Measurements from ENCODE around the gene BEND3.
"Not testable (repeated sequence)": the region's sequence is repeated elsewhere in the genome, so short reads cannot be mapped to it uniquely, and the experiment has no call there.

BEND3 gene

GRCh38 chr6:107060704-107061103, 54.6 kb downstream of the BEND3 start:
- DNase-seq (ENCODE audit: low read depth, low spot score), result no peak
- H3K4me3 ChIP-seq (ENCODE audit: low read length), result no peak overlapping the region

GRCh38 chr6:107059606-107060005, 55.7 kb downstream of the BEND3 start:
- DNase-seq (ENCODE audit: low read depth, low spot score), result no peak
- H3K4me3 ChIP-seq (ENCODE audit: low read length), result no peak overlapping the region

- no peak overlapping the region for H3K4me3 ChIP-seq (ENCODE audit: low read length)
- DNase-seq (ENCODE audit: low read depth, low spot score), result no peak
Observed at GRCh38 chr6:107057679-107058078, 57.6 kb downstream of the BEND3 start.

GRCh38 chr6:107056796-107057195, 58.5 kb downstream of the BEND3 start:
- no peak for DNase-seq (ENCODE audit: low read depth, low spot score)

GRCh38 chr6:107047807-107048206, 67.5 kb downstream of the BEND3 start:
- no peak overlapping the region for H3K4me3 ChIP-seq (ENCODE audit: low read length)
- DNase-seq (ENCODE audit: low read depth, low spot score), result no peak

More at GRCh38 chr6:107056796-107057195, 58.5 kb downstream of the BEND3 start:
- no peak overlapping the region for H3K4me3 ChIP-seq (ENCODE audit: low read length)

GRCh38 chr6:107045826-107046675, 69.3 kb downstream of the BEND3 start:
- no peak overlapping the region for H3K4me3 ChIP-seq (ENCODE audit: low read length)
- DNase-seq (ENCODE audit: low read depth, low spot score), result no peak

GRCh38 chr6:107033126-107033525, 82.2 kb downstream of the BEND3 start:
- no peak for DNase-seq (ENCODE audit: low read depth, low spot score)
- no peak overlapping the region for H3K4me3 ChIP-seq (ENCODE audit: low read length)

- no peak for DNase-seq (ENCODE audit: low read depth, low spot score)
- H3K4me3 ChIP-seq (ENCODE audit: low read length), result no peak overlapping the region
Observed at GRCh38 chr6:107032051-107032450, 83.3 kb downstream of the BEND3 start.

GRCh38 chr6:107030151-107030550, 85.2 kb downstream of the BEND3 start:
- DNase-seq (ENCODE audit: low read depth, low spot score), result no peak
- H3K4me3 ChIP-seq (ENCODE audit: low read length), result no peak overlapping the region

GRCh38 chr6:107026965-107027364, 88.3 kb downstream of the BEND3 start:
- no peak overlapping the region for H3K4me3 ChIP-seq (ENCODE audit: low read length)
- no peak for DNase-seq (ENCODE audit: low read depth, low spot score)

GRCh38 chr6:107021446-107022185, 93.7 kb downstream of the BEND3 start:
- no peak for DNase-seq (ENCODE audit: low read depth, low spot score)
- H3K4me3 ChIP-seq (ENCODE audit: low read length), result no peak overlapping the region

GRCh38 chr6:107020239-107020638, 95.1 kb downstream of the BEND3 start:
- no peak overlapping the region for H3K4me3 ChIP-seq (ENCODE audit: low read length)
- DNase-seq (ENCODE audit: low read depth, low spot score), result no peak

- not testable (repeated sequence) for DNase-seq (ENCODE audit: low read depth, low spot score); H3K4me3 ChIP-seq (ENCODE audit: low read length)
Observed at GRCh38 chr6:107019628-107020027, 95.7 kb downstream of the BEND3 start.

GRCh38 chr6:107019047-107019446, 96.3 kb downstream of the BEND3 start:
- H3K4me3 ChIP-seq (ENCODE audit: low read length), result no peak overlapping the region
- no peak for DNase-seq (ENCODE audit: low read depth, low spot score)
